GM10266 (cell line): Measurements from ENCODE around the gene ADPRHL1.
"Not testable (repeated sequence)": the region's sequence is repeated elsewhere in the genome, so short reads cannot be mapped to it uniquely, and the experiment has no call there.

Experiments used
- DNase-seq: peaks from one replicate; pipeline ENCODE4 v3.0.0; 2012; ENCODE audit errors: extremely low spot score
- TF ChIP-seq, protein P1 (sequence below): IDR thresholded peaks from 2 replicates; pipeline ENCODE4 v1.5.1; 2012; ENCODE audit warnings: mild to moderate bottlenecking, low read depth; ENCODE audit not compliant: control insufficient read depth, insufficient read depth; ENCODE audit errors: missing control alignments

ADPRHL1 gene

DNA sequence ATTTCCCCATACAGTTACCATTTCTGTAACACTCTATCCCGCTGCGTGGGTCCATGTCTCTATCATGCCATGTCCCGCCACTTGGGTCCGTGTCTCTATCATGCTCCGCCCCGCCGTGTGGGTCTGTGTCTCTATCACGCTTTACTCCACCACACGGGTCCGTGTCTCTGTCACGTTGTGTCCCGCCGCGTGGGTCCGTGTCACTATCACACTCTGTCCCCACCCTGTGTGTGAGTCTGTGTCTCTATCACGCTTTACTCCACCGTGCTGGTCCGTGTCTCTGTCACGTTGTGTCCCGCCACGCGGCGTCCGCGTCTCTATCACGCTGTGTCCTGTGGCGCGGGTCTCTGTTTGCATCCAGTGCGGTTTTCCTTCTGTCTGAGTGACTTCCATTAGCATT is 11.6 kb downstream of the ADPRHL1 start:
- DNase-seq: no peak
- TF ChIP-seq, protein P1, sequence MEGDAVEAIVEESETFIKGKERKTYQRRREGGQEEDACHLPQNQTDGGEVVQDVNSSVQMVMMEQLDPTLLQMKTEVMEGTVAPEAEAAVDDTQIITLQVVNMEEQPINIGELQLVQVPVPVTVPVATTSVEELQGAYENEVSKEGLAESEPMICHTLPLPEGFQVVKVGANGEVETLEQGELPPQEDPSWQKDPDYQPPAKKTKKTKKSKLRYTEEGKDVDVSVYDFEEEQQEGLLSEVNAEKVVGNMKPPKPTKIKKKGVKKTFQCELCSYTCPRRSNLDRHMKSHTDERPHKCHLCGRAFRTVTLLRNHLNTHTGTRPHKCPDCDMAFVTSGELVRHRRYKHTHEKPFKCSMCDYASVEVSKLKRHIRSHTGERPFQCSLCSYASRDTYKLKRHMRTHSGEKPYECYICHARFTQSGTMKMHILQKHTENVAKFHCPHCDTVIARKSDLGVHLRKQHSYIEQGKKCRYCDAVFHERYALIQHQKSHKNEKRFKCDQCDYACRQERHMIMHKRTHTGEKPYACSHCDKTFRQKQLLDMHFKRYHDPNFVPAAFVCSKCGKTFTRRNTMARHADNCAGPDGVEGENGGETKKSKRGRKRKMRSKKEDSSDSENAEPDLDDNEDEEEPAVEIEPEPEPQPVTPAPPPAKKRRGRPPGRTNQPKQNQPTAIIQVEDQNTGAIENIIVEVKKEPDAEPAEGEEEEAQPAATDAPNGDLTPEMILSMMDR: no peak

DNA sequence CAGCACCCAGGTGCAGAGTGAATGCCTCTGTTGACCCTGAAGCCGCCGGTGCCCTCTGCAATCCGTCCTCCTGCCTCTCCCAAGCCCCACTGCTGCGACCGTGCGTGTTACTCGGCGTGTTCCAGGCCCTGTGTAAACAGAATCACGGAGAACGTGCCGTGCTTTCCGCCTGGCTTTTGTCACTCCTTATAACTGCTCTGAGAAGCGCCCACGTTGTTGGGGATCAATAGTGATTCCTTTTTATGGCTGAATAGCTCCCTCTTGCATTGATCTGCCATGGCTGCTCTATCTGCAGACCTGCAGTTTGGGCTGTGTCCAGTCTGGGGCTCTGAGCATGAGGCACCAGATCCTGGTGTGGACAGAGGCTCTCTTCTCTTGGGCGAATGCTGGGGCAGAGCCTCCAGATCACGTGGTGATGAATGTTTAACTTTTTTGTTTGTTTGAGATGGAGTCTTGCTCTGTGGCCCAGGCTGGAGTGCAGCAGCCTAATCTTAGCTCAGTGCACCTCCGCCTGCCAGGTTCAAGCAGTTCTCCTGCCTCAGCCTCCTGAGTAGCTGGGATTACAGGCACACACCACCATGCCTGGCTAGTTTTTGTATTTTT is 15.8 kb downstream of the ADPRHL1 start:
- DNase-seq: no peak
- TF ChIP-seq, protein P1: no peak

DNA sequence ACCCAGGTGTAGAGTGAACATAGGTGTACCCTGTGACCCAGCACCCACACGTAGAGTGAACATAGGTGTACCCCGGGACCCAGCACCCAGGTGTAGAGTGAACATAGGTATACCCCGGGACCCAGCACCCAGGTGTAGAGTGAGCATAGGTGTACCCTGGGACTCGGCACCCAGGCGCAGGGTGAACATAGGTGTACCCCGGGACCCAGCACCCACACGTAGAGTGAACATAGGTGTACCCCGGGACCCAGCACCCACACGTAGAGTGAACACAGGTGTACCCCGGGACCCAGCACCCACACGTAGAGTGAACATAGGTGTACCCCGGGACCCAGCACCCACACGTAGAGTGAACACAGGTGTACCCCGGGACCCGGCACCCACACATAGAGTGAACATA is 16.4 kb downstream of the ADPRHL1 start:
- DNase-seq: not testable (repeated sequence)

DNA sequence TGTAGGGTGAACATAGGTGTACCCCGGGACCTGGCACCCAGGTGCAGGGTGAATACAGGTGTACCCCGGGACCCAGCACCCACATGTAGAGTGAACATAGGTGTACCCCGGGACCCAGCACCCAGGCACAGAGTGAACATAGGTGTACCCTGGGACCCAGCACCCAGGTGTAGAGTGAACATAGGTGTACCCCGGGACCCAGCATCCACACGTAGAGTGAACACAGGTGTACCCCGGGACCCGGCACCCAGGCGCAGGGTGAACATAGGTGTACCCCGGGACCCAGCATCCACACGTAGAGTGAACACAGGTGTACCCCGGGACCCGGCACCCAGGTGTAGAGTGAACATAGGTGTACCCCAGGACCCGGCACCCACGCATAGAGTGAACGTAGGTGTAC is 17.4 kb downstream of the ADPRHL1 start:
- DNase-seq: not testable (repeated sequence)

DNA sequence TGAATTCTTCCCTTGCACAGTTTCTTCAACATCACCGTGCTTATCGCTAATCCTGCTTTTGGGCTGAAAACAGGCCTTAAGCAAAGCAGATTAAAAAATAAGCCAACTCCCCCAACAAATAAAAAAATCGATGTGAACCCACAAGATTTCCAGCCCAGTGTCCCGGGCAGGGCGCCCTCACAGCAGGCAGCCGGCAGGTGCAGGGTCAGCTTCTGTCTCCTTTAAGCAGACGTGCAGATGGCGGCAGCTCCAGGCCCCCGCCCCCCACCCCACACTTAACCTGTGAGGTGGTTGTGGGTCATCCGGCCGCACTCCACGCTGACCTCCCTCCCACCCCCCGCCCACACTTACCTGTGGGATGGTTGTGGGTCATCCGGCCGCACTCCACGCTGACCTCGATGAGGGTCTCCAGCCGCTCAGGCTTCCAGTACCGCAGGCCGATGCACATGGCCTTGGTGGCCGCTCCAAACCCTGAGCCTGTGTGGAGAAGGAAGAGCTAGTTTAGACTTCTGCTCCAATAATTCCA is 19.8 kb downstream of the ADPRHL1 start:
- TF ChIP-seq, protein P1: no peak
- no peak for DNase-seq

DNA sequence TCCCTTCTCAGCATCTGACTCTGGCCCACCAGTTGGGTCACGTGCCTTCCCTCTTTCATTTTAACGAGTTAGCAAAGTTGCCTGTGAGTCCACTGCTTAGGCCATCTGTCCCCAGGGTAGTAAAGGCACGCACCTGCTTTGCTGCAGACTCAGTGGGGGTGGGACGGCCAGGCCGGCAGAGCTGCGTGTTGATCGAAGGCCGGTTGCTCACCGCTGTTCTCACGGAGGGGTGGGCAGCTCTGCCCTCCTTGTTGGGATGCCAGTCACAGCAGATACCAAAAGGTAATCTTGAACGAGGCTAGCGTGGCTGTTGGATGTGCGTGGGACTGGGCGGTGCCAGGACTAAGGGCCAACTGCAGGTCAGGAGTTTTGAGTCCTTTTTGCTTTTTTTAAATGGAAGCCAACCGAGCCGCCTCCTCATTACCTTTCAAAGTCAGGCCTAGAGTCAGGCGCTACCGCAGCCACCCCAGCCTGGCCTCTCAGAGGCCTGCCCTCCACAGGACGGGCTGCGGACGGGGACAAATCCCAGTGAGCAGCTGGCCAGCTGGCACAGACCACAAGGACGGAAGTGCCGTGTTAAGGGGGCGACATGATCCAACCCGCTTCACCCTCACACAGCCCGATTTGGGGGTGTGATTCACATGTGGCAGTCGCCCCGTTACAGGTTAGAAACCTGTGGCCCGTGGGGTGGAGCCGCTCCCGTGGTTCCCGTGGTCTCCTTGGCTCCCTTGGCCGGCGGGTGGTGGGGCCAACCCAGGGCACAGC is 20.6 kb downstream of the ADPRHL1 start:
- TF ChIP-seq, protein P1: no peak
- DNase-seq: no peak

DNA sequence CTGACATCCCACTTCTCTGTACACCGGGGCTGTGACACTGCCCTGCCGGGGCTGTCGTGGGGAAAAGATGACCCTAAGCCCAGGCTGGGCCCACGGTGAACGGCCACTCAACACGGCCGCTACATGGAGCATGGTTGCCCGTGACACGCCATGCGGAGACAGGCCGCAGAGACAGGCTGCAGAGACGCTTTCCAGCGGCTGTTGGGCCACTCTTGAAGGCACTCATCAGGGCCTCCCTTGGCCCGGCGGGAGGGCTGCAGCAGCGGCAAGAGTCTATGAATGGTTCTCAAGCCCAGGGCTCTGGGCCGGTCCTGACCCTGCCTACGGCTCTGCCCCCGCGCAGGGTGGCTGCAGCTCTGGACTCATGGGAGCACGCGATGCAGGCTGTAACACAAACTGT is 22.1 kb downstream of the ADPRHL1 start:
- TF ChIP-seq, protein P1: no peak
- no peak for DNase-seq

DNA sequence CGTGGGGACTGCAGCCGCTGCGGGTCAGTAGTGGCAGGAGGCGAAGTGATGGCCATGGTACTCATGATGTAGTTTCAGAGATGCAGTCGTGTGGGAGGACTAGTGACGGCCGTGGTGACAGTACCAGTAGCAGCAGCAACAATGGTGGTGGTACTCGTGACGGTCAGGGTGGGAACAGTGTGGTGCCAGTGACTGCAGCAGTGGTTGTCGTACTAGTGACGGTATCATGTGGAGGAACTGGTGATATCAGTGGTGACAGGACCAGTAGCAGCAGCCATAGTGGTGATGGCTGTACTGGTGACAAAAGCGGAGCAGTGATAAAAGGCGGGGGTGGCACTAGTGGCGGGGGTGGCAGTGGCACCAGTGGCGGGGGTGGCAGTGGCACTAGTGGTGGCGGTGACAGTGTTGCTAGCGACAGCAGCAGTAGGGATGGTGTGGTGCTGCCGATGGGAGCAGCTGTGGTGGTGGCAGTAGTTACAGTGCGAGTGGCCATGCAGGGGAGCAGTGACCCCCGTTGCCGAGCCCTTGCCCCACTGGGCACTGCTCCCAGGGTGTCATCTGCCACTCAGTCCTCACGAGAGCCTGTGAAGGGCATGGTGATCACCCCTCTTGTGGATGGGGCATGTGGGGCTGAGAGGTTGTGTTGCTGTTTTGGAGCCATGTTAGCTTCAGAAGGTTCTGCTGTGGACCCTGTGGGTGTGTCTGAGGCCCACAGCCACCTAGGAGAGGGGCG is 22.7 kb downstream of the ADPRHL1 start:
- no peak for DNase-seq
- TF ChIP-seq, protein P1: no peak
